Measurements from ENCODE around the gene EIF5.

- TF ChIP-seq POLR2A (IDR thresholded peaks at IDR 0.05; ENCODE audit: low read length) (no peak), GATA1 (IDR thresholded peaks at IDR 0.05; ENCODE audit: low read depth, low read length) (no peak)
Observed at GRCh38 chr14:103372017-103372416, 38.0 kb downstream of the EIF5 start.
